GM12878 (cell line): ENCODE measurements around the gene RAD51B. TPM values are rescaled to one million over a fixed set of nuclear protein-coding genes. Genes with fewer than 3 reads are reported as not detected.

Experiments used
- ATAC-seq: fragments of 200-7000 bp; cut with Tn5 transposase; 3 replicates; pipeline ENCODE4 v1.9.1; 2020; ENCODE audit warnings: mild to moderate bottlenecking, moderate library complexity
- BruUV-seq: library from RNA; stranded (reverse); fragments of 400-500 nt; replicated peaks from 2 replicates; lab custom pipeline; 2021; lab: Mats Ljungman, UMichigan
- CTCF ChIA-PET: fragments of 300-600 bp; sonication (Branson Sonifier 250); formaldehyde crosslinking; extraction: SDS; loops from one replicate; lab custom pipeline; 2021; ENCODE audit warnings: inconsistent platforms; lab: Yijun Ruan, JAX
- POLR2A ChIA-PET: fragments of 350-600 bp; formaldehyde crosslinking; extraction: SDS; loops from one replicate; lab custom pipeline; 2021; ENCODE audit warnings: inconsistent platforms; lab: Charles Lee
- RAD21 ChIA-PET: fragments of 300-600 bp; sonication (Branson Sonifier 250); formaldehyde crosslinking; loops from one replicate; lab custom pipeline; 2023; ENCODE audit warnings: antibody characterized with exemption; ENCODE audit not compliant: unreplicated experiment; lab: Charles Lee
- SMC1A ChIA-PET: fragments of 300-600 bp; sonication (Branson Sonifier 250); formaldehyde crosslinking; loops from one replicate; lab custom pipeline; 2023; ENCODE audit not compliant: unreplicated experiment, uncharacterized antibody; lab: Charles Lee
- DNase-seq: peaks from one replicate; pipeline ENCODE4 v3.0.0-alpha.2; 2011; ENCODE audit warnings: low read depth, low spot score
- FAIRE-seq: peaks from 3 replicates; lab custom pipeline; 2011; peaks lifted over from hg19 to GRCh38; lab: Jason Lieb, UNC
- H2AFZ ChIP-seq: 2 replicates; pipeline ENCODE4 v1.6.0; 2011; ENCODE audit warnings: low read depth, low read length, control low read depth; ENCODE audit not compliant: control insufficient read depth
- H3K27ac ChIP-seq: 2 replicates; pipeline ENCODE4 v1.5.1; 2011; ENCODE audit warnings: control low read depth; ENCODE audit not compliant: control insufficient read depth, insufficient read depth
- H3K27me3 ChIP-seq, 2 experiments: replicated peaks in 1 of 2; 2 replicates each; pipeline versions ENCODE4 v1.6.0 to v1.6.1; 2011; ENCODE audit warnings: low read length in 1 of 2; ENCODE audit not compliant: control insufficient read depth in 2 of 2, insufficient read depth in 2 of 2
- H3K36me3 ChIP-seq, 2 experiments: 2 replicates each; pipeline ENCODE4 v1.5.1; 2011; ENCODE audit warnings: low read length in 1 of 2; ENCODE audit not compliant: control insufficient read depth in 2 of 2, insufficient read depth in 2 of 2
- H3K4me1 ChIP-seq: 2 replicates; pipeline ENCODE4 v1.6.1; 2011; ENCODE audit warnings: mild to moderate bottlenecking, low read length, moderate library complexity, mixed read lengths; ENCODE audit not compliant: control insufficient read depth, insufficient read depth
- H3K4me2 ChIP-seq: 2 replicates; pipeline ENCODE4 v1.6.0; 2011; ENCODE audit warnings: control low read depth; ENCODE audit not compliant: control insufficient read depth, insufficient read depth
- H3K4me3 ChIP-seq: fragments of 200-600 bp; sonication (generic); 2 replicates; pipeline ENCODE4 v1.5.1; 2016
- H3K79me2 ChIP-seq: 2 replicates; pipeline ENCODE4 v1.6.0; 2011; ENCODE audit warnings: low read length; ENCODE audit not compliant: control insufficient read depth, insufficient read depth
- H3K9ac ChIP-seq: 2 replicates; pipeline ENCODE4 v1.8.0; 2011; ENCODE audit warnings: low read length, control low read depth, mixed read lengths; ENCODE audit not compliant: control insufficient read depth, insufficient read depth
- H3K9me3 ChIP-seq: replicated peaks from 3 replicates; pipeline ENCODE4 v1.5.1; 2011; ENCODE audit warnings: mild to moderate bottlenecking, low read length; ENCODE audit not compliant: control insufficient read depth, insufficient read depth
- H4K20me1 ChIP-seq: 2 replicates; pipeline ENCODE4 v1.6.0; 2011; ENCODE audit not compliant: control insufficient read depth, insufficient read depth
- BACH1 ChIP-seq: fragments of 450-650 bp; IDR thresholded peaks from 2 replicates; pipeline ENCODE4 v1.6.1; 2017; ENCODE audit warnings: mild to moderate bottlenecking, borderline replicate concordance
- CBFB ChIP-seq: IDR thresholded peaks from 2 replicates; pipeline ENCODE4 v1.6.1; 2016; ENCODE audit warnings: antibody characterized with exemption, low read depth
- EZH2 ChIP-seq: IDR thresholded peaks from 2 replicates; pipeline ENCODE4 v1.6.1; 2012; ENCODE audit warnings: low read depth, mild to moderate bottlenecking, control low read depth, inconsistent platforms, low read length, borderline replicate concordance; ENCODE audit not compliant: control insufficient read depth
- IRF4 ChIP-seq: IDR thresholded peaks from 2 replicates; pipeline ENCODE4 v1.6.1; 2011; ENCODE audit warnings: low read depth, low read length
- PAX8 ChIP-seq: fragments of 450-650 bp; IDR thresholded peaks from 2 replicates; pipeline ENCODE4 v1.6.1; 2017; ENCODE audit warnings: mild to moderate bottlenecking, moderate library complexity
- PML ChIP-seq: IDR thresholded peaks from 2 replicates; pipeline ENCODE4 v1.6.1; 2012; ENCODE audit warnings: low read length, inconsistent platforms
- SIX5 ChIP-seq: IDR thresholded peaks from 2 replicates; pipeline ENCODE4 v1.6.1; 2011; ENCODE audit warnings: mild to moderate bottlenecking, low read depth, low read length, moderate library complexity; ENCODE audit not compliant: severe bottlenecking
- SMC3 ChIP-seq: IDR thresholded peaks from 2 replicates; pipeline ENCODE4 v1.6.1; 2011; ENCODE audit warnings: low read length, improper control_type of control experiment, borderline replicate concordance
- TARDBP ChIP-seq: IDR thresholded peaks from 2 replicates; pipeline ENCODE4 v1.6.1; 2016; ENCODE audit warnings: borderline replicate concordance
- TCF7 ChIP-seq: IDR thresholded peaks from 2 replicates; pipeline ENCODE4 v1.6.1; 2014; ENCODE audit warnings: antibody characterized with exemption, borderline replicate concordance
- ZNF217 ChIP-seq: fragments of 450-650 bp; IDR thresholded peaks from 2 replicates; pipeline ENCODE4 v1.6.1; 2017; ENCODE audit warnings: antibody characterized with exemption, mild to moderate bottlenecking
- ZNF384 ChIP-seq: IDR thresholded peaks from 2 replicates; pipeline ENCODE4 v1.6.1; 2012; ENCODE audit warnings: low read depth, mild to moderate bottlenecking, low read length, improper control_type of control experiment, borderline replicate concordance
- ZZZ3 ChIP-seq: IDR thresholded peaks from 2 replicates; pipeline ENCODE4 v1.6.1; 2011; ENCODE audit warnings: low read depth; ENCODE audit not compliant: control insufficient read depth, insufficient read length
- WGBS: methylation state at CpG from one replicate; pipeline ENCODE4 v1.1.6; 2016; ENCODE audit warnings: low lambda C conversion rate; ENCODE audit not compliant: insufficient replicate concordance, insufficient coverage; ENCODE audit errors: missing lambda C conversion rate; 5-methylcytosine and 5-hydroxymethylcytosine counted together
- in situ Hi-C: fragments of 300-500 bp; cut with MboI; formaldehyde crosslinking; loops from 9 replicates; pipeline ENCODE4 v1.14.3; 2018; ENCODE audit warnings: mixed read lengths
- intact Hi-C: fragments of 100-400 bp; cut with micrococcal nuclease; formaldehyde crosslinking; loops from one replicate; pipeline ENCODE4 v1.14.2; 2022; ENCODE audit not compliant: unreplicated experiment
- polyA plus RNA-seq, 11 experiments: library from polyadenylated mRNA; depleted of rRNA in 4 of 11; unstranded in 6 of 11; stranded (reverse) in 5 of 11; fragments of >200 nt; fragmentation: Nextera tagmentation in 4 of 11; fragmentation: Illumina TruSeq in 1 of 11; extraction: Ambion mirVana in 4 of 11; extraction: Trizol in 1 of 11; gene quantifications; 1 replicate in 1 of 11; 2 replicates in 10 of 11; pipeline versions ENCODE4 v1.2.1 to v1.2.3, GENCODE V29; 2011 to 2016; ENCODE audit warnings: inconsistent platforms in 2 of 11, missing spikeins in 2 of 11, low read depth in 1 of 11
- total RNA-seq, 4 experiments: library from RNA; depleted of rRNA in 3 of 4; stranded (reverse); fragments of >200 nt in 3 of 4; fragmentation: Illumina TruSeq in 1 of 4; extraction: Trizol in 1 of 4; gene quantifications; 2 replicates each; pipeline versions ENCODE4 v1.2.1 to v1.2.3, GENCODE V29; 2013 to 2021
- TF ChIP-seq, protein P1 (sequence below): fragments of 450-650 bp; IDR thresholded peaks from 2 replicates; pipeline ENCODE4 v1.6.1; 2017; ENCODE audit warnings: antibody characterized with exemption, mild to moderate bottlenecking, moderate library complexity
- TF ChIP-seq, protein P2 (sequence below): IDR thresholded peaks from 2 replicates; pipeline ENCODE4 v1.6.1; 2012; ENCODE audit warnings: low read depth, low read length, improper control_type of control experiment

RAD51B gene
- total and polyA plus RNA-seq, 10 of the 15 experiments (the other 5 are each of a cell fraction or from before 2014, with no cell fraction given) = 9.8 to 26.8 (median 21.3) TPM

DNA sequence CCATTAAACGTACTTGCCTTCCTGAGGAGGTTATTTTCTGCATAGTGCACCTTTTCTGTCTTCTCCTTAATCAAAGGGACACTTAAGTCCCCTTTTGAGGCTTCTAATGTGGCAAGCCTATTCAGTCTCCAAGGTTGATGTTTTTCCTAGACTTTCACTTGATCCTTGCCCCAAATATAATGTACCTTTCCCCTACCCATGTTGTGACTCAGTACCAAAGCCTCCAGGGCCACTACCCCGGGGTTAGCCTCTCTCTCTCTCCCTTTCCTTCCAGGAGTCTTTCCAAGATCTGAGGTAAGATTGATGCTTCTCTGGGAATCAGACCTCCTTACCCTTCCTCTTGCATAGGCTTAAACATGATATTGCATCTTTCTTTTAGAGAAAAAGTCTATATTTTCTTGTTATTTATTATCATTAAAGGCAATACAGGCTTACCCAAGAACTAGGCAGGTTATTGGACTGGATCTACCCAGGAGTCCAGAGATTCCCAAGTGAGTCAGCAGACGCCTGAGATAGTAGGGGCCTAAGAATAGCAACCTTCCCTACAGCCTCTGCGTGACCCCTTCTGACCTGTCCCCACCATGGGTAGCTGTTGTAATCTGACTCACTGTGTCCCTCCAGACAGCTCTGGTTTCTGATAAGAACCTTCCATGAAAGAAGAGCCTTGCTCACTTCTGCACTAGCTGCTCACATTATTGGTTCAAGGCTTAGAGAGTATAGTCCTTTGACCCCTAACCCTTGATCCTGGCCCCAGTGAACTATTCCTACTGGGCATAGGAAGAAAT, 800.4 kb downstream of the RAD51B start:
- DNase-seq (no peak), FAIRE-seq (no peak), ATAC-seq (no peak)
- Histone ChIP-seq H3K36me3 (no peaks in the 10 kb centered on the region), H3K4me3 (no peak overlapping the region), H3K27ac (no peak overlapping the region), H2AFZ (no peak overlapping the region), H4K20me1 (no peaks in the 10 kb centered on the region), H3K27me3 (no peaks in the 10 kb centered on the region), H3K79me2 (no peaks in the 10 kb centered on the region), H3K4me2 (no peak overlapping the region), H3K4me1 (peaks cover 10% of the 10 kb centered on the region), H3K9me3 (peaks cover 11% of the 10 kb centered on the region), H3K9ac (no peak overlapping the region)
- POLR2A ChIA-PET = no interaction called here
- WGBS = 18% methylated on average over 4 of the region's 4 CpGs
- SMC1A ChIA-PET = no interaction called here
- no peak for TF ChIP-seq IRF4
- no peak for TF ChIP-seq ZNF217
- no peak for TF ChIP-seq EZH2
- no peak for TF ChIP-seq CBFB
- no peak for TF ChIP-seq TCF7
- no peak for TF ChIP-seq ZZZ3
- TF ChIP-seq ZNF384 = no peak
- TF ChIP-seq SMC3 = no peak
- TF ChIP-seq PAX8 = no peak
- TF ChIP-seq SIX5 = no peak
- TF ChIP-seq, protein P1, sequence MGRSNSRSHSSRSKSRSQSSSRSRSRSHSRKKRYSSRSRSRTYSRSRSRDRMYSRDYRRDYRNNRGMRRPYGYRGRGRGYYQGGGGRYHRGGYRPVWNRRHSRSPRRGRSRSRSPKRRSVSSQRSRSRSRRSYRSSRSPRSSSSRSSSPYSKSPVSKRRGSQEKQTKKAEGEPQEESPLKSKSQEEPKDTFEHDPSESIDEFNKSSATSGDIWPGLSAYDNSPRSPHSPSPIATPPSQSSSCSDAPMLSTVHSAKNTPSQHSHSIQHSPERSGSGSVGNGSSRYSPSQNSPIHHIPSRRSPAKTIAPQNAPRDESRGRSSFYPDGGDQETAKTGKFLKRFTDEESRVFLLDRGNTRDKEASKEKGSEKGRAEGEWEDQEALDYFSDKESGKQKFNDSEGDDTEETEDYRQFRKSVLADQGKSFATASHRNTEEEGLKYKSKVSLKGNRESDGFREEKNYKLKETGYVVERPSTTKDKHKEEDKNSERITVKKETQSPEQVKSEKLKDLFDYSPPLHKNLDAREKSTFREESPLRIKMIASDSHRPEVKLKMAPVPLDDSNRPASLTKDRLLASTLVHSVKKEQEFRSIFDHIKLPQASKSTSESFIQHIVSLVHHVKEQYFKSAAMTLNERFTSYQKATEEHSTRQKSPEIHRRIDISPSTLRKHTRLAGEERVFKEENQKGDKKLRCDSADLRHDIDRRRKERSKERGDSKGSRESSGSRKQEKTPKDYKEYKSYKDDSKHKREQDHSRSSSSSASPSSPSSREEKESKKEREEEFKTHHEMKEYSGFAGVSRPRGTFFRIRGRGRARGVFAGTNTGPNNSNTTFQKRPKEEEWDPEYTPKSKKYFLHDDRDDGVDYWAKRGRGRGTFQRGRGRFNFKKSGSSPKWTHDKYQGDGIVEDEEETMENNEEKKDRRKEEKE = no peak
- TF ChIP-seq TARDBP = no peak
- TF ChIP-seq, protein P2, sequence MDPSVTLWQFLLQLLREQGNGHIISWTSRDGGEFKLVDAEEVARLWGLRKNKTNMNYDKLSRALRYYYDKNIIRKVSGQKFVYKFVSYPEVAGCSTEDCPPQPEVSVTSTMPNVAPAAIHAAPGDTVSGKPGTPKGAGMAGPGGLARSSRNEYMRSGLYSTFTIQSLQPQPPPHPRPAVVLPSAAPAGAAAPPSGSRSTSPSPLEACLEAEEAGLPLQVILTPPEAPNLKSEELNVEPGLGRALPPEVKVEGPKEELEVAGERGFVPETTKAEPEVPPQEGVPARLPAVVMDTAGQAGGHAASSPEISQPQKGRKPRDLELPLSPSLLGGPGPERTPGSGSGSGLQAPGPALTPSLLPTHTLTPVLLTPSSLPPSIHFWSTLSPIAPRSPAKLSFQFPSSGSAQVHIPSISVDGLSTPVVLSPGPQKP = no peak
- no peak for TF ChIP-seq BACH1
- no peak for TF ChIP-seq PML
- CTCF ChIA-PET = interaction anchor here (1.2 kb wide), 1 partner anchor 19 kb away, joined by 3 read pairs; no protein-coding TSS in a partner anchor
- BruUV-seq = no TSS peak
- in situ Hi-C loops (no loop called here), intact Hi-C loops (no loop called here)
- RAD21 ChIA-PET = no interaction called here
